Inflammatory macrophage (primary cell): Measurements from ENCODE around the gene MAPK8.
A peak's percentile ranks its signal among the peaks of the same experiment; 100 is the strongest.

ENCODE experiments used
- DNase-seq, 2 donors: peaks; one replicate each; pipeline ENCODE4 v3.0.0-alpha.2; 2020 to 2022

MAPK8 gene

GRCh38 chr10:48450741-48451466 lies 144.4 kb downstream of the MAPK8 start:
- DNase-seq = no peak

GRCh38 chr10:48451969-48452878 lies 145.7 kb downstream of the MAPK8 start:
- DNase-seq = no peak

GRCh38 chr10:48452879-48453412 lies 146.5 kb downstream of the MAPK8 start:
- DNase-seq = no peak

DNA sequence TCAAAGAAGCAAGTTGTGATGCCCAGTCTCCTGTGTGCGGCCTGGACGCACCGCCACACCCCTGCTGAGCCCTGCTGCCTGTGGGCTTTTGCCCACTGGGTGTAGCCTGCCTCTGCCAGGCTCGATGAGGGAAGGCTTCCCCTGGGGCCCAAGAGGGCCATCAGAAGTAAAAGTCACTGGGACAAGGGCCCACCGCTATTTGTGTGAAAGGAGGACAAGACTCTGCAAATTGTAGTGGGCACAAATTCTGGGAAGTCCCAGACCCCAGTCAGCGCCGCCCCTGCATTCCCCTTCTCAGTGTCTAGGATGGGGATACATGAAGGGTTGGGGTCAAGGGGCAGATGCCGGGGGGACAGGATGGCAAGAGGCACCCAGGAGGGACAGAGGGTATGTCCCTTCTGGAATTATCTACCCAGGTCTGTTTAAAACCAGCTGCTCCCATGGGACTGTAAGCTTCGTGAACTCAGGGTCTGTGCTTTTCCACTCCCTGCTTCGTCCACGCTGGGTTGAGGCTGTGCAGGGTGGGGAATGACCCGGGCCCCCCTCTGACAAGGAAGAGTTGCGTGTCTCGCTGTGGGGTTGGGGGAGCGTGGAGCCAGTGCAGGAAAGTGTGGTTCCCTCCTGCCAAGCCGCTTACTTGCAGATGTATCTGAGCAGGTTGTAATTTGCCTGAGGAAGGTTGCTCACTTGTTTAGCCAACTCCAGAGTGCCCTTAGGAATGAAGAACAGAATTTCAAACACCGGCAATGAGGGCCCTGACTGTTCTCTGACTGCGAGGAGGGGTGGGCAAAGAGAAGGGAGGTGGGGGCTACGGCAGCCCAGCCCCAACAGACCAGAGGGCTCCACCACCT lies 147.2 kb downstream of the MAPK8 start:
- no peak for DNase-seq

DNA sequence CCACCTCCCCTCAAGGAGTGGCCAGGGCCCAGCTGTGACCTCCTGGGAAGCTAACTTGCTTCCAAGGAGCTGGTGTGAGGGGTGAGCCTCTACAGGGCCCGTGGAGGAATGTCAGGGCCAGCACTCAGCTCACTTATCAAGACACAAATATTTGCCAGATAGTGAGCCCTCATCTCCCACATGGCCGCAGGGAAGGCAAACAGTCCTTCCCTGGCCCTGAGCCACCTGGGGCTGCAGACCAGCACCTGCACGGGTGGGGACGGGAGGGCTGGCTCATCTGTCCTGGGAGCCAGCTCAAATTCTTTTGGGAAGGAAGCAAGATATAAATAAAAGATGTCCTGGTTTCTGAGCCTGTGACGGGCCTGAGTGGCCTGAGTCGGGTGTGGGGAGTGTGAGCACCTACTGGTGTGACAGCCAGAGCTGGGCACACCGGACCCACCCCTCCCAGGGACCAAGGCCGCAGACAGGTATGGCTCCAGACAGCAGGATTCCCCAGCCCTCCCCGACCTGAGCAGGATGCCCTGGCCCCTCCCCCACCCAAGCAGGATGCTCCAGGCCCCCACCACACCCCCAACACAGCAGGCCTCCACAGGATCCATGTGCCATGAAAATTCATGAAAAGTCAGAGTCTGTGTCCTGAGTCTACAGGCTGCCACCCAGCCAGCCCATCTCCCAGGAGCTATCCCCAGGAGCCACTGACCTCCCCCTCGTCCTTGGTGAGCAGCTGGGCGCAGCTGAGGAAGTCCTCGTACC lies 148.0 kb downstream of the MAPK8 start:
- DNase-seq = no peak

- DNase-seq = no peak
These were observed 148.5 kb downstream of the MAPK8 start for GRCh38 chr10:48455055-48455391.

GRCh38 chr10:48455392-48456151 lies 149.1 kb downstream of the MAPK8 start:
- DNase-seq = no peak

DNA sequence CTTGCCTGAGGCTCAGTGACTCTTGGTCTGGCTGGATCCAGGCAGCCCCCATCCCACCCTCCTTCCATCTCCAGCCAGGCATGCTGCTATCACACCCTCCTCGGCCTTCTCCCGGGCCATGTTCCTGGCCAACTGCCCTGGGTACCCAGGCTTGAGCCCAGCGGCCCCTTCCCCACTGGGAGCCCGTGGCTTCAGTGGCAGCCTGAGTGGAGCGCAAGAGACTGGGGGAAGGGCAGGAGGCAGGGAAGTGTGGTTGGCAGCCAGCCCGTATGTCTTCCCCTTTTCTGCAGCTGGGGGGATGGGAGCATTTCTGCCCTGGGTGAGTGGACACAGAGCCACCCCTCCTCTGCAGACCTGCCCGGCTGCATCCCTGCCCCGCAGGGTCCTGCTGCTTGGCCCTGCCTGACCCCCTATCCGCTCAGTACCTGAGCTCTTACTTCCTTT lies 149.9 kb downstream of the MAPK8 start:
- DNase-seq = peak; percentile 75 to 80

DNA sequence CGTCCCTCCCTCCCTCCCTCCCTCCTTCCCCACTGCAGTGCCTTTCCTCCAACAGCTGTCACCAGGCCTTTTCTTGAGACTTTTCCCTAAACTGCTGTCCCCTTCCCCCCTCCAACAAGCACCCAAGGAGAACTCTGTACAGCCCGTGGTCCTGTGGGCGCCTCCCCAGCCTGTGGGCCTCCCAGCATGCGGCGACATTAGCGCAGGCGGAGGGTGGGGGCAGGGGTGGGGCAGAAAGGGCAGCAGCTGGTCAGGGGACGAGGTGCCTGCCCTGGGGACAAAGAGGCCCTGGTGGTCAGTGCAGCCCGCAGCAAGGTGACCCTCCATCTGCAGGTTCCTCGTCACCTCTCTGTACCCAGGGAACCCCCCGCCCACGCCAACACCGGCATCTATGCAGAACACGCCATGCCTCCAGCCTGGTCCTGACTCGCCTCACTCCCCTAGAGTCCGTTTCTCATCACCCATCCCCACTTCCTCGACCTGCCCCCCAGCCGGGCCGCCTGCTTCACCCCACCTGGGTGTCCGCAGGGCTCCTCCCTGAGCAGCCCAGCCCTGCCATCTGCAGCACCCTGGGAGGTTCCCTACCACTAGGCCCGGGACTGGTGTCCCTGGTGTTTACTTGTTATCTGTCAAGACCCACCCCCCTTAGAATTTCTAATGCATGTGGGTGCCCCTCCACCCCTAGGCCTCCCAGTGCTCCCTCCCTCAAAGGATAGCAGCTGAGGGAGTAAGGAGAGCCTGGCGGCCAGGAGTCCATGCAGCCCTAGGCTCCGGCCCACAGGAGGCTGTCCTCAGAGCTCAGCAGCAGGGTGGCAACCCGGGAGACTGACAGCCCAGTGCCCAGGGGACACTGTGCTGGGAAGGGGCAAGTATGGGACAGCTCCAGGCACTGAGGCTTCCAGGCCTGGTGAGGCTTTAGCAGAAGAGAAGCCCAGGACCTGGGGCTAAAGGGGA lies 150.6 kb downstream of the MAPK8 start:
- peak in 1 of 2 donors; percentile 36 for DNase-seq

DNA sequence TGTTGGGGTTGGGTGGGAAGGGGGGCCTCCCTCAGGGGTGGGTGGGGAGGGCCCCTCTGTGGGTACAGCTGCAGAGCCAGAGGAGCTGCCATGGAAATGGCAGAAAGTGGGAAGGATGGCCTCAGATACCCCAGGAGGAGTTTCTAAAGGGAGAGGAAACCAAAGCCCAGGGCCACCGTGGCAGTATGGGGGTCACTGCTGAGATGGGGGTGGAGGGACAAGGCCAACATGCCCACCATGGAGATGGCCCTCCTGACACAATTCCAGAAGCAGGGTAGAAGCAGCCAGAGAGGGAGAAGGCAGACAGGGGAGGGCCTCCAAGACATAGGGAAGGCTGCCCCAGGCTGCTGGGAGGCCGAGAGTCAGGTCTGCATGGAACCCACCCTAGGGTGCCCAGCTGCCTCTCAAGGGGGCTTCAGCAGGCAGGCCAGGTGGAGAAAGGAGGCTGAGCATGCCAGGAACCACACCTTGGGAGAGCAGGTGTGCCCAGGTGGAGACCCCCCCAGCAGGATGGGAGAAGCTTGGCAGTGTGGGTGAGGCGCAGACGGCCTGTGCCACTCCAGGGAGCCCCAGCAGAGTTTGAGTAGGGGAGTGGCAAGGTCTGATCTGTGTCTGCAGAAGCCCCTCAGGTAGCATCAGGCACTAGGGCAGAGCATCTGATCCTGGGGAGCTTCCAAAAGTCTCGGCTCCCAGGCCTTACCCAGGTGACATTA lies 151.6 kb downstream of the MAPK8 start:
- no peak for DNase-seq

DNA sequence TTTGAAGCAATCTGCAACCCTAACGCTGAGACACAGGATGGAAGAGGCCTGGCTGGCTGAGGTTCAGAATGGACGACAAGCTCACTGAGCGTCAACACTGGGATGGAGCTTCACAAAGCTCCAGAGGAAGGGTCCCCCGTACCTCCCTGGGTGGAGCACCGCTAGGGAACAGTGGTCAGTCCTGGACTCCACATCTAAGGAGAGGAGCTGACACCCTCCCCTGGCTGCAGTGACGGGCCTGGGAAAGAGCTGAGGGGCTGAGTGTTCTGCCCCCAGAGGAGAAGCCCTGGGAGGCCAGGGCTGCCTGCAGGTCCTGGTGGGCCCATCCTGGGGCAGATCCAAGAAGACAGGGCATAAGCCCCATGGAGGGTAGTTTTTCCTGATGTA lies 152.2 kb downstream of the MAPK8 start:
- DNase-seq = no peak

DNA sequence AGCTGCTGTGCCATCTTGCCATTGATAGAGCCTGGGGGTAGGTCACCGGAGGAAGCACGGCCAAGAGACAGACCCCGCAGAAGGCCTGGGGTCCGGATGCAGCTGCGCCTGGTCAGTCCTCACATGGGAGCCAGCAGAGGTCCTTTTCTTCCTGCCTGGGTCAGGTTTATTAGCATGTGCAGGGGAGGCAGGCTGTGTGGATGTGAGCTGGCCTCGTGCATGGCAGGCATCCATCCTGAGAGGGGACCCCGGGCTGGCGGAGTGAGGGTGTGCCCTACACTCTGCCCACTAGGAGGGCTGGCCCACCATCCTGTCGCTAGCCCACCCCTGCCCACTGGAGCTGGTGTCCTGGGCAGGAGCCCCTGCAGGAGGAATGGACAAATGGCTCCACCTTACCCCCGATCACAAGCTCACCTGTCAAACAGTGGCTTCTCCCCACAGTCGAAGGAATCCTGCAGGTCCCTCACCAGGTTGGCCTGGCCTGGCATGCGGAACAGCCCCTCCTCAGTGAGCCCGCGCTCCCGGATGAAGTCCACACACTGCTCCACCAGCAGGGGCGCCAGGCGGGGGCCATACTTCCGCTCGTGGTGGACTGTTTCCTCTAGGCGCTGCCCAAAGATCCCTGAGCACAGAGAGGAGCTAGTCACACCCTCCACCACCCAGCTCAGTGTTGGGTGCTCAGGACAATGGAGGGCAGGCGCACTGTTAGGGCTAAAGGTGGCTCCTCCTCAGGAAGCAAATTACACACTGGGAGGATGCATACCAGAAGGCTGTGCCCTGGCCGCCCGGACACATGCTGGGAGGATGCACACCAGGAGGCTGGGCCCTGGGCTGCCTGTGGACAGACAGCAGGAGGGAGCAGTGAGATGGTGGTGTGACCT lies 153.0 kb downstream of the MAPK8 start:
- no peak for DNase-seq

DNA sequence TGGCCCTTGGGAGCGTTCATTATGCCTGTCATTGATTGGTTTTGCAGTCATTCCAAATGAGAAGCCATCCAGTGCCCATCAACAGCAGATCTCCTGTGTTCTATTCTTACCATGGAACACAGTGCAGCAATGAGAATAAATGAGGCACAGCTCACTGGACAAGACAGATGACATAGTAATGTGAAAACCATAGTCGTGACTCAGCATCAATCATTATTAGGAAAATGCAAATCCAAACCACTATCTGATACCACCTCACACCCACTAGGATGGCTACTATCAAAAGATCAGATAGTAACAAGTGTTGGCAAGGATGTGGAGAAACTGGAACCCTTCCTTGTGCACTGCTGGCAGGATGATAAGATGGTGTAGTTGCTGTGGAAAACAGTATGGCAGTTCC lies 153.7 kb downstream of the MAPK8 start:
- no peak for DNase-seq

DNA sequence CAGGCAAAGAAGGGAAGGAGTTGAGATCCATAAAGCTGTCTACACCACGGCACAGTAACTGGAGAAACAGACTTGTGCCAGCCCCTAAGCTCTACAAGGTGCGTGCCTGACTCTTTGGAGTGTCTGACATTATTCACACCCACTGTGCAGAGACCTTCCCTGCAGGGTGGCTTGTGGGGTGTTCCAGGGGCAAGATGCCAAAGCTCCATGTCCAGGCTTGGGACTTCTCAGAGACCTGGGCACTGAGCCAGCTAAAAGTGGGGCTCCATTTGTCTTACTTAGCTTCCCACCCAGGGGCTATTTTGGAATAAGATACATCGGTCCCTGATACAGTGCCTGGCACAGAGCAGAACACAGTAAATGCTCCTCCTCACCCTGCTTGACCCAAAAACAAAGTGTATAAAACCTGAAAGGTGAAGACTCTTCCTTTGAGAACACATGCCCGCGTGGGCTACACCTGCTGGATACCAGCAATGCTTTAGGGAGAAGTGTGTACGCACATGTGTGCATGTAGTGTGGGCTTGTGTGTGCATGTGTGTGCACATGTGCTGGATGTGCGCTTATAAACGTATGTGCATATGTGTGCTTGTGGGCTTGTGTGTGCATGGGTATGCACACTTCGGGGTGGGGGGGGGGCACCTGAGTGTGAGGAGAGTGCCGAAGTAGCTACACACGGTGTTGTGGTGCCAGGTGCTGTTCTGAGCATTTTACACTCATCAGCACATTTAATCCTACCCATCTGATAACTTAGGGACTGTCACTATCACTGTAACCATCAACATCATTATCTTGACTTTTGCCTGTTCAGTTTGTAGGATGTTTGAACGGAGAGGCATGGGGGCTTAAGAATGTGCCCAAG lies 155.4 kb downstream of the MAPK8 start:
- DNase-seq = no peak

DNA sequence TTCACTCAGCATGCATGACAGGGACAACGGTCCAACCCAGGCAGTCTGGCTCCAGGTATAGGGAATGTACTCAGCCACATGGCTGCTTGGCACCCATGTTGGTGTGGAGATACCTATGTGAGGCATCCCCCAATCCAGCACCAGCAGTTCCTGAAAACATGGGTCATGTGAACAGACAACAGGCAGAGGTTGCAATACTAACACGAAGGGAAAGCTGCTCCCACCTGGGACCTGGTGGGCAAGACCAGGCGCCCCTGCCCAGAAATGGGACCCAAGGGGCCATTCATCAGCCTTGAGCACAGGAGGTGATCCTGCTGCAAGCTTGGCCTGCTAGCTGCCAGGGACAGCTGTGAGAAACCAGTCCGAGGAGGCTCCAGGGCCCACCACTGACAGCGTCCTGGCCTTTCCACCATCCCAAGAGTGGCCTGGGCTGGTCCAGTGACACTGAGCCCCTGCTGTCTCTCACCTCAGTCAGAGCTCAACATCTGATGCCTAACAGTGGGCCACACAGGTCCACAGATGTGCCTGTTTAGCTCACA lies 156.1 kb downstream of the MAPK8 start:
- no peak for DNase-seq

DNA sequence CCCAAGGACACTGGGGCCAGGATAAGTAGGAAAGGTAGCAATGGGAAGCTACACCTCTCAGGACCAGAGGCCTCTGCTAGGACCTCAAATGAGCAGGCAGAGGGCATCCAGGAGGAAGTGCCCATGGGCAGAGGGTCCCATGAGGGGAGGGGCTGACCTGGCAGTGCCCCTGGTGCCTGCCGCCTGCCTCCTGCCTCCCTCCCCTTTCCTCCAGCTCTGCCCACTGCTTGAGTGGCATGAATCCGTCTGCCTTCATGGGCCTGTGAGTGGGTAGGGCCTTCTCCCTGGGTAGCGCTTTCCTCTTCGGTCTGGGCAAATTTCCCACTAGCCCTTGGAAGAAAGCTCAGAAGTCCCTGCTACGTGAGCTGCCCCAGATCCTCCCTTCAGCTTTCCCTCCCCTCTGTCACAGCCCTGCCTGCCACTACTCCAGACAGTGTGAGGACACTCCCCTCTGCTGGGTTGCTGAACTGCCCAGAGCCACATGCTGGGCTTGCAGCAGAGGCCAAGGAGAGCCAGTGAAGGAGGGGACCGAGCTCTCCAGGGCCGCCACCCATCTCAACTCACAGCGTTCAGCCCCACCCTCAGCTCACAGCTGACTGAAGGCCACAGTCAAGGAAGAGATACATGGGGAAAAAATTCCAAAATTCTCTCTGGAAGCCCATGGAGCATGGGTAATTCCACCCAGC lies 157.0 kb downstream of the MAPK8 start:
- no peak for DNase-seq
